HuH-7.5 (cell line): ENCODE measurements around the gene DOCK3.
"Not testable (repeated sequence)": the region's sequence is repeated elsewhere in the genome, so short reads cannot be mapped to it uniquely, and the experiment has no call there.

Experiments
- DNase-seq: peaks from one replicate; pipeline ENCODE4 v3.0.0; 2011; ENCODE audit warnings: low spot score

Gene DOCK3

DNA sequence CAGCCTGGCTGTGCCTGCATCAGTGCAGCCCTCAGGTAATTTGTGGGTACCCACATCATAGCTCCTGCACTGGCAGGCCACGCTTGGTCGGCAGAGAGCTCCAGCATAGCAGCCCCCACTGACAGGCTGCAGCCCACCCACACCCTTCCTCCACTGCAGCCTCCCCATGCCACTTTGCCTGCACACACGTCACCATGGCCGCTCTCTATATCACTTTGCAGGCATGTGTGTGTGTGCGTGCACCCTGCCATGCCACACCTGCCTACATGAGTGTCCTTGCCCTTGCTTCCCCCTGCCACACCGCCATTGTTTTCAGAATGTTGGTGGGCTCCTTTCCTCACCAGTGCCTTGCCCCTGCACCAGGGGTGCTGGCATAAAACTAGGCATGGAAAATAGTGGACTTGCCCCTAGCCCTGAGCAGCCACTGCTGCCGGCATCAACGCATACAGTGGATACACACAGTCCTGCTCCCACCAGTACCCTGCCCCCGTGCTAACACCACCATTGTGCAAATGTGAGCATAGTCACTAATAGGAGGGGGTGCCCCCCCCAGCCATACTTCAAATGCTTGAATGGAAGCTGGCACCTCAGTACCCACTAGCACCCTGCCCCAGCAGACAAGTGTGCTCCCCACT lies 431.6 kb downstream of the DOCK3 start:
- DNase-seq, result no peak

DNA sequence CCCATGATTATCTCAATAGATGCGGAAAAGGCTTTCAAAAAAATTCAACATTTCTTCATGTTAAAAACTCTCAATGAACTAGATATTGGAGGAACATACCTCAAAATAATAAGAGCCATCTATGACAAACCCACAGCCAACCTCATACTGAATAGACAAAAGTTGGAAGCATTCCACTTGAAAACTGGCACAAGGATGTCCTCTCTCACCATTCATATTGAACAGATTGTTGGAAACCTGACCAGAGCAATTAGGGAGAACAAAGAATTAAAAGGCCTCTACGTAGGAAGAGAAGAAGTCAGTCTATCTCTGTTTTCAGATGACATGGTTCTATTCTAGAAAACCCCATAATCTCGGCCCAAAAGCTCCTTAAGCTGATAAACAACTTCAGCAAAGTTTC lies 435.9 kb downstream of the DOCK3 start:
- no peak for DNase-seq

DNA sequence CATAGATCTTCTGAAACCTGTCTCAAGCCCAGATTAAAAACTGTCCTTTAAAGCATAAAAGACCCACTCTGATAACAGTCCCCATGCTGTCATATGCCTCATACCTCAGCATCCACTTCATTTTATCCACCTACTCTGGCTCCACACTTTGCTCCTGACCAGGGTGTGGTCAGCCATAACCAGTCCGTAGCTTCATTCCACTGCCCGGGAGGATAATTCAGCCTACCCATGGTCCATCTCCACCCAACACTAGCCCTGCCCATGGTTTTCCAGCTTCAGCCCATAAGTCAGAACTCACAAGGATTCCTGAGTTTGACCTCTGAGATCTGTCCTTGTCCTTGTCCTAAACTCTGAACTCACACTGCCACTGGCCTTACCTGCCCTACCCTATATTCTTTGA lies 448.2 kb downstream of the DOCK3 start:
- no peak for DNase-seq

DNA sequence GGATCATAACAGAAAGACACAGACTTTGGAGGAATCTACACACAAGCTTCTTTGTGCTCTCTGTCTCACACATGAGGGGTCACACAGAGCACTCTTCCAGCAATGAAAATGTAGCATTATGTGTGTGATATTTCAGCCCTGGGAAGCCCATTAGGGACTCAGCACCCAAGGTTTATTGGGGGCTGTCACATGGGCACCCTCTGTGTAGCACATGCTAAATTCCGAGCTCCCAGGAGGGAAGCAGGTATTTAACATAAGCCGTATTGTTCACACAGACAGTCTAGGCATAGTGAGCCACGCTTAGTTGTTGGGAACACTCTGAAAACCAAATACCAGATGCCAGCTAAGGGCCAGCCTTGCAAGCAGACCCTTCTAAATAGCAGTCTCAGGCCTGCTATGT lies 448.8 kb downstream of the DOCK3 start:
- DNase-seq, result no peak

DNA sequence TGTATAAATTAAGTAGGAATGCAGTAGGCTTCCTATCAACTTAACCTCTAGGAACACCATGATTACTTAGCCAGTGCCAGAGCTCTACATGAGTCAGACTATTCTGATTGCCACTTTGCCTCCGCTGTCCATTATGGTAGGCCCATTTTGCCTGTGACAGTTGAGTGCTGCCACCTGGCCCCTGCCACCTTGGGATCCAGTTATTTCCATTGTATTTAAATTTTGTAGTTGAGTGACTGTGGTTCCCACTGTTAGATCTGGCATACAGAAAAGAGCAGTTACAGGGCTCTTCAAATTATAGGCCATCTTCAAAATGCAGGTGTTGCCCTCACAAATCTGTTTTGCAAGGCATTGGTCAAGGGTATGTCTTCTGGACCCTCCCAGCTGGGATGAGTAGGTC lies 456.9 kb downstream of the DOCK3 start:
- not testable (repeated sequence) for DNase-seq

DNA sequence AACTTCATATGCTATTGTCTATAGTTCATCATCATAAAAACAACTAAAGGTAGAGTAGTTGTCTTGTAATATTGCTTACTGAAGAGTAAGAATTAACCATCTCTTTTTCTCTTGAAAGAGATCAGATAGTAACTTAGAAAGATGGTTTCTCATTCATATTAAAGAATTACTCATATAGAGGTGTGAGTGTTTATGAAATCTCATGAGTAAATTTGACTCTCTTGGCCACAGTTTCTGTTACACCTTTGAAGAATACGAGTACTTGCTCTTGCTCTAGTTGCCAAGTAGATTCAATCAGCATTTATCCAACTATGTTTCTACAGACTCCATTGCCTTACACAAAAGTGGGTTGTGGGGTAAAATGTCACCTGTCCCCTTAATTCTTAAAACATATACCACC lies 463.0 kb downstream of the DOCK3 start:
- DNase-seq, result no peak

DNA sequence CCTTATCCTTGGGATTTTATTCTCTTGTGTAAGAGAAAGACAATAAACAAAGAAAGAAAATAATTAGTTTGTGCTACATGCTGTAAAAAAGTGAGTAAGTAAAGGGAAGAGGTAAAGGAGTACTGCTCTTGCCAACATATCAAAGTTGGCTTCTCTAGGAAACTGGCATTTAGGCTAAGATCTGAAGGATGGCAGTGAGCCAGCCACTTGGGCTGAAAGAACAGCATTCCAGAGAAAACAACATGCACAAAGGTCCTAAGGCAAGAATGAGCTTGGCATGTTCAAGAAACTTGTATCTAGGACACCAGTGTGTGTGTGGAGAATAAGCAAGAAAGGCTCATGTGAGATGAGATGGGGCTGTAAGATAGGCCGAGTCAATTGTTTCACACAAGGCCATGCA lies 464.9 kb downstream of the DOCK3 start:
- DNase-seq, result no peak

DNA sequence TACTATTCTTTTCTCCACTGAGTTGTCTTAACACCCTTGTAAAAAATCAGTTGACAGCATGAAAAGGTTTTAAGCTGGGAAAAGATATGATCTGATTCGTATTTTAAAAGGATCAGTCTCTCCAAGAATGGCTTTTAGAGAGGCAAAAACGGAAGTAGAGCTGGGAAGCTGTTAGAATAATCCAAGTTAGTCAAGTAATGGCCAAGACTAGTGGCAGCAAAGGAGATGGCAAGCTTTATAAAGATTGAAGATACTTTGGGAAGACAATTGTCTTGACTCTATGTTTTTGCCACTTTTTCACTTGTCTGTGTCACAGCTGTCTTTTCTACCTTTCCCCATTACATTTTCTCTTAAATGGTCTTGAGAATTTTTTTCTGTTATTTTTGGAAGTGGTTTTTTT lies 466.8 kb downstream of the DOCK3 start:
- no peak for DNase-seq

DNA sequence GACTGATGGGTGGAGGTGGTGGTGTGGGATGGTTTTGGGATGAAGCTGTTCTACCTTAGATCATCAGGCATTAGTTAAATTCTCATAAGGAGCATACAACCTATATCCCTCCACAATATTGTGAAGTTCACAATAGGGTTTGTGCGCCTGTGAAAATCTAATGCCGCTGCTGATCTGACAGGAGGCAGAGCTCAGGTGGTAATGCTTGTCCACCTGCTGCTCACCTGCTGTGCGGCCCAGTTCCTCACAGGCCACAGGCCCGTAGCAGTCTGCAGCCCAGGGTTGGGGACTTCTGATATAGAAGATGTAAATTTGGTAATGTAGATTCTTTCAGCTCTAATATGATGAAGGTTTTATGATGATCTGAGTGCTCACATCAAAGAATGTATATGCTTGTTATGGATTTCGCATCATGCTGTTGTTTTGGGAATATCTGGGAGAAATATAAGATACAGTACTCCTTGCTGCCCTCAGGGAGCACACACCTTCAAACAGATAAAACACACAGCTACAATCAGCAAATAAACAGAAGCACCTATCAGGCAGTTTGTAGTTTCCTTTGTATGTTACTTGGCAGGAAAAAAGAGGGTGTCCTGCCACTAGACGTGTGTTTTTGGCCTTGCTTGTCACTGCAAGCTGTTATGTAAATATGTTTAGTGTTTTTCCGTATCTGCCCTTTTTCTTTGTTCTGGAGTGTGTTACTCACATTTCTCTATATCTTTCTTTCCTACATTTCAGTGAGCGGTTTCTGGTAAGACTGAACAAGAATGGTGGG lies 471.3 kb downstream of the DOCK3 start:
- no peak for DNase-seq

DNA sequence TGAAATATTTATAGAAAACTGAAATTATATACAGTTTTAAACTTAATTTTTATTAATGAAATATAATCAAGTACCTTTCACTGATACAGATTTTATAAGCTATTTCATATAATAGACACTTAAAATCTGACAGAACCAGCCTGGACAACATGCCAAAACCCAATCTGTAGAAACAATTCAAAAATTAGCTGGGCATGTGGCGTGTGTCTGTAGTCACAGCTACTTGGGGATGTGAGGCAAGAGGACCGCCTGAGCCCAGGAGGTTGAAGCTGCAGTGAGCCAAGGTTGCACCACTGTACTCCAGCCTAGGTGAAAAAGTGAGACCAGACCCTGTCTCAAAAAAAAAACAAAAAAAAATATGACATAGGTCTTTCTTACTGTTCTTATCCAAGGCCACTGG lies 472.1 kb downstream of the DOCK3 start:
- DNase-seq, result no peak

DNA sequence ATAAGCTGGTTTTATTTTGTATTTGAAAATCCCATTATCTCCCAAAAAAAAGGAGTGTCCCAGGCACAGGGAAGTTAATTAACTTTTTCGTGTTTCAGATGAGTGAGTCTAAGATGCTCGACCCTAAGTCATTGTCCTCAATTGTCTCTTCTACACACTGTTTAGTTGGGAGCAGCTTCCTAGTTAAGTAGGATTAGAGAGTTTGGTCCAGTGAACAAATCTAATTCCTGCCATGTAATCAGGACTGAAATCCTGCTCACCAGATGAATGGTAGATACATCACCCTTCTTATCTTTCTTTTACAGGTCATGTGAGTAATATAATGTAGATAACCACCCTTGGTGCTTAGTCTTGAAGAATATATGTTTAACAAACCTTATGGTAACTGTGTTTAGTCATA lies 481.4 kb downstream of the DOCK3 start:
- no peak for DNase-seq

DNA sequence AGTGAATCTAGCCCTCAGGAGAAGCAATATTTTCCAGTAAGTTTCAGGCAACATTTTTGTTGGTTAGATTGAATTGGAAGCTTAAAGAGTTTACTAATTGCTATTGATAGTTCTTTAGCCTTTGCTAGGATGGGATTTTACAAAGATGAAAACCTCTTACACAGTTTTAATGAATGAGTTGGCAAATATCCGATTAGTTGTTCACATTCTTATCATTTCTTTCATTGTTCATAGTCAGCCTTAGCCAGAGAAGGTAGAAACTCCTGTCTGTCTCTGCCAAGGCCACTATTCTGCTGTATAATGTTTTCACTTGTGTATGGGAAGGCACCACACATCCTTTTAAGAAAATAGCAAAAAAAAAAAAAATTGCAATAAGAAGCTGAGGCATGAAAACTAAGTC lies 488.3 kb downstream of the DOCK3 start:
- no peak for DNase-seq

DNA sequence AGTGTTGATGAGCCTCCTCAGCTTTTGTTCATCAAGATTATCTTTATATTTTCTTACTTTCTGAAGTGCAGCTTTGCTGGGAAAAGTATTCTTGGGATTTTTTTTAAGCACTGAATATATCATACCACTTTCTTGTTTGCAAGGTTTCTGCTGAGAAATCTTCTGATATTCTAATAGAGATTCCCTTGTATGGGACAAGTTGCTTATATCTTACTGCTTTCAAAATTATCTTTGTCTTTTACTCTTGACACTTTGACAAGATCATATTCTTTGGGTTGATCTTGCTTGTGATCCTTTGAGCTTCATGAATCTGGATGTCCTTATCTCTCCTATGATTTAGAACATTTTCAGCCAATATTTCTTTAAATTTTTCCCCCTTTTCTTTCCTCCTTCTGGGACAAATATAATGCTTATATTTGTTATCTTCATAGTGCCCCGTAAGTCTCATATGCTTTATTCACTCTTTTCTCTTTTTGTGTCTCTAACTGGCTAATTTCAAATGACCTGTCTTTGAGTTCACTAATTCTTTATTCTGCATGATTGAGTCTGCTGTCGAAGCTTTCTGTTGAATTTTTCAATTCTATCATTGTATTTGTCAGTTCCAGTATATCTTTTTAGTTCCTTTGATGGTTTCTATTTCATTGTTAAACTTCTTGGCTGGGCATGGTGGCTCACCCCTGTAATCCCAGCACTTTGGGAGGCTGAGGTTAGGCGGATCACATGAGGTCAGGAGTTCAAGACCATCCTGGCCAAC lies 499.0 kb downstream of the DOCK3 start:
- no peak for DNase-seq

DNA sequence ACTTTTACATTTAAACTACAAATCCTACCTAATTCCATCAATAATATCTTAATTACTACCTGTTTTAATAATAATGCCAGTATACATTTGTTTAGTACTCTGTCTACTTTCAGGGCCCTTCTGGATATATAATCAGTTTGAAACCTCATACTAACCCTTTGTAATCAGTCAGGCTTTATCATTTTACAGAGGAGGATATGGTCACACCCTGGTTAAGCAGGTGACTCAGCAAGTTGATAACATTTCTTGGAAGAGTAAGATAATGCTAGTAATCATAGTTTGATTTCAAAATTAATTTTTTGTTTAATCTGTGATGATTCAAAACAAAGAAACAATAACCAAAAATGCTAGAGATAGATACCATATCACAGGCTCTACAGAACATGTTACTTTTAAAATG lies 502.2 kb downstream of the DOCK3 start:
- no peak for DNase-seq

DNA sequence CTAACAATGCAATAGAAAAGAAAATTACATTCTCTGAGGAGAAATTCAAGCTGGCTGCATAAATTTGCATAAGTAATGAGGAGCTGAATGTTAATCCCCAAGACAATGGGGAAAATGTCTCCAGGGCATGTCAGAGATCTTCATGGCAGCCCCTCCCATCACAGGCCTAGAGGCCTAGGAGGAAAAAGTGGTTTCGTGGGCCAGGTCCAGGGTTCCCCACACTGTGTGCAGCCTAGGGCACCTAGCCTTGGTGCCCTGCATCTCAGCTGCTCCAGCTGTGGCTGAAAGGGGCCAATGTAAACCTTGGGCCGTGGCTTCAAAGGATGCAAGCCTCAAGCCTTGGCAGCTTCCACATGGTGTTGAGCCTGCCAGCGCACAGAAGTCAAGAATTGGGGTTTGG lies 511.7 kb downstream of the DOCK3 start:
- DNase-seq, result not testable (repeated sequence)

DNA sequence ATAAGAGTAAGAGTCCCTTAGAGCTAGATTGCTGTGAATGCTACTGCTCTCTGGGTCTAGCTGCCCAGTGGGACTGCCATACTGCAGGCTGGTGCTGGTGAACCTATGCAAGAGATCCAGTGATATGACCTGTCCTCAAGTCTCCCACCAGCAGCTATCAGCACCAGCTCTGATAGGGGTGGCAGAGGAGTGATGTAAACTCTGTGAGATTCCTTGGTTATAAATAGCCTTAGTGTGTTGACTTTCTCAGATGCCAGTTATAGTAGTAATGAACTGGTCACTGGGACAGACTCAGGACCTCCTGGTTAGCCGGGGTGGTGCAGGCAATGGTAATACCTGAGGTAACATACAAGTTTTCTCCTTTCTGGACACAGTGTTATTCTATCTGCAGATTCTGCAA lies 515.5 kb downstream of the DOCK3 start:
- no peak for DNase-seq

DNA sequence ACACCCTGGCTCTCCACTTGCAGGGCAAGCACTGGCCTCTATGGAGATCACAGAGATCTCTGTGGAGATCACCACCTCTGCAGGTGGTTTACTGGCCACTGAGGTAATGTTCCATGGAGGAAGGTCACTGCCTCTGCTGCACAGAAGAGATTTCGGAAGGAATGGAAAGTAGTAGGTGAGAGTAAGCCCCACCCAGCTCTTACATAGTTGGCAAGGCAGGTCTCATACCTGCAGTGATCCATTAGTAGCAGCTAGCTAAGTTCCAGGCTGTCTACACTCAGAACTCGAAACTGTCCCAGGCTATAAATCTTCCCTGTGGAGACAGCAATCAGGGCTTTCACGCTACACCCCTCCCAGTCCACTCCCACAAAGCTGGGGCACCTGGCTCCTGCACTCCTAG lies 516.1 kb downstream of the DOCK3 start:
- no peak for DNase-seq

DNA sequence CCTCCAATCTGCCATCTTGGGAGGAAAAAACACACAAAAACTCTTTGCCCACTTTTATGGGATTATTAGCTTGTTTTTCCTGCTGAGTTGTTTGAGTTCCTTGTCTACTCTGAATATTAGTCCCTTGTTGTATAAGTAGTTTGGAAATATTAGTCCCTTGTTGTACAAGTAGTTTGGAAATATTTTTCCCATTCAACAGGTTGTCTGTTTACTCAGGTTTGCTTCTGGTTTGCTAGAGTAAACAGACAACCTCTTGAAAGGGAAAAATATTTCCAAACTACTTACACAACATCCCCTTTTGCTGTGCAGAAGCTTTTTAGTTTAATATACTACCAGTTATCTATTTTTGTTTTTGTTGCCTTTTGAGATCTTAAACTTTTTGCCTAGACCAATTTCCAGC lies 517.0 kb downstream of the DOCK3 start:
- DNase-seq, result no peak

DNA sequence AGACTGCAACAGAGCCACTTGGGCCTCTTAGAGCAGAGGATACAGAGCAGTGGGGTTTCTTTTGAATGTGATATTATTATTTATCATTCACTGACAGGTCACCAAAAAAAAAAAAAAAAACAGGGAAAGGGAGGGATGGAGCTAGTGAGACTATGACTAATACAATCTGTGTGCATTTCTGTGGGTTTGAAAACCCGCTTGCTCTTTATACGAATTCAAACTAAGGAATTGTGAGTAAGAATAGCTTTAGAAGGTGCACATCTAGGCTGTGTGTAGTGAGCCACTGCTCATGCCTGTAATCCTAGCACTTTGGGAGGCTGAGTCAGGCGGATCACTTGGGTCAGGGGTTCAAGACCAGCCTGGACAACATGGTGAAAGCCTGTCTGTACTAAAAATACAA lies 523.8 kb downstream of the DOCK3 start:
- no peak for DNase-seq

DNA sequence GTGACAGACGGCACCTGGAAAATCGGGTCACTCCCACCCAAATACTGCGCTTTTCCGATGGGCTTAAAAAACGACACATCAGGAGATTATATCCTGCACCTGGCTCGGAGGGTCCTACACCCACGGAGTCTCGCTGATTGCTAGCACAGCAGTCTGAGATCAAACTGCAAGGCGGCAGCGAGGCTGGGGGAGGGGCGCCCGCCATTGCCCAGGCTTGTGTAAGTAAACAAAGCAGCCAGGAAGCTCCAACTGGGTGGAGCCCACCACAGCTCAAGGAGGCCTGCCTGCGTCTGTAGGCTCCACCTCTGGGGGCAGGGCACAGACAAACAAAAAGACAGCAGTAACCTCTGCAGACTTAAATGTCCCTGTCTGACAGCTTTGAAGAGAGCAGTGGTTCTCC lies 524.6 kb downstream of the DOCK3 start:
- DNase-seq, result not testable (repeated sequence)

DNA sequence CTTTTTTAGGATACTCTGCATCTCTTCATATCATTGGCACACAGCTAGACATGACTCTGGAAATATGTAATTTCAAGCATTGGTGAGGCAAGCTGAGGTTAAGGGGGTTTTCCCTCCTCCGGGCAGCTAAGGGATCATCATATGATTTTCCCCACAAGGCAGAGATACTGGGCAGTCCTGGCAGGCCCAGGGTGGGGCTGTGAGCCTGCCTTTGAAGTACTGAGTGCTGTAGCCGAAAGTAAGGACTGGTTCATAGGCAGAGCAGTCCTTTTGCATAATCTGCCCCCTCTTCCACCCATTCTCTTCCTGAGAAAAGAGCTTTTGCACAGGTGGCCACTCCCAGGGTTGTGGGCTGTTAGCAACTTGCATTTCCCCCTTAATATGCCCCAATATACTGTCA lies 541.6 kb downstream of the DOCK3 start:
- no peak for DNase-seq

DNA sequence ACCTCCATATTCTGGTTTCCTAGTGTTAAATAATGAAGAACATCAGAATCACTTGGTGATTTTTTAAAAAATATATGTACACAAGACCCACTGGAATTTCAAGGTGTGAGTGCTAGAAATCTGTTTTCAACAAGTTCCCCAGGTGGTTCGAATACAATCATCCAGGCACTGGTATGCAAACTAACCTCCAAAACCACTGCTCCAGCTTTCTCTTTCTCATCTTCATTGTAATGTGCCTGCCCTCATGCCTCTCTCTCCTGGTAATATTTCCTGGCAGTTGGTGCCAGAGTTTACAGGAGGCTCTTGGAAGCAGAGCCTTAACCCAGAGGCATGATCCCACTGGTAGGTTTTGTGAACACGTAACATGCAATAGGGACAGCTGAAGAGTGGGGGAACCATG lies 547.2 kb downstream of the DOCK3 start:
- DNase-seq, result no peak

DNA sequence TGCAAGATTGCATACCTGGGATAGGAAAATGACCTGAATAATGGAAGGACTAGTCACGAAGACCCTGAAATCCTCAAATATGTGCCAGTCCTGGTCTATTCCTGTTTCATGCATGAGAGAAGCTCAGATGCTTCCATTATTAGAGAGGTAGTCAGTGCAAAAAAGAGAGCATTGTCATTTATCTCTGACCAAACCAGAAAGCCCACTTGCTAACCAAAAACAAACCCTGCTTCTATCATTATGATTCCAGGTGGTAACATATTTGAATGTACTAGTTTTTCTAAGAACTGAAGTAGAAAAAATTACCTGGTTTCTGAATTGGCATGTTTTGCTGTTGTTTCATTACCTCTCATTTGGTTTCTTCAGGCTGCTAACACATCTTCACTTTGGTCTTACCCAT lies 549.6 kb downstream of the DOCK3 start:
- DNase-seq, result no peak
